ENCODE data around the gene COPS4.

Gene COPS4

GRCh38 chr4:83121246-83121645, 86.3 kb downstream of the COPS4 start:
- DNase-seq (ENCODE audit: low read depth): no peak

- no peak for DNase-seq (ENCODE audit: low read depth)
These were observed 89.3 kb downstream of the COPS4 start for GRCh38 chr4:83124111-83124780.

Measured in GM04503 (cell line).